Loucy (cell line): ENCODE data around the gene ANAPC10.

Source experiments
- CTCF ChIP-seq: fragments of 200-600 bp; sonication (generic); conservative IDR thresholded peaks from 2 replicates; pipeline ENCODE4 v1.5.1; 2014; ENCODE audit warnings: mild to moderate bottlenecking, antibody characterized with exemption, low read length
- EZH2phosphoT487 ChIP-seq: fragments of 200-600 bp; IDR thresholded peaks from 2 replicates; pipeline ENCODE4 v1.6.1; 2018; ENCODE audit warnings: antibody characterized with exemption, mild to moderate bottlenecking, moderate library complexity, borderline replicate concordance

GRCh38 chr4:145047151-145047550, 50.8 kb downstream of the ANAPC10 start:
- TF ChIP-seq CTCF = no peak
- no peak for TF ChIP-seq EZH2phosphoT487
